NCI-H2196 treated with DMSO at 0.1 percent for 48 hours (cell line): ENCODE data around the gene ZIC1.

Experiments
- DNase-seq: peaks from one replicate; lab custom pipeline; 2025; ENCODE audit not compliant: unreplicated experiment; lab: John Stamatoyannopoulos, UW

The ZIC1 gene

DNA sequence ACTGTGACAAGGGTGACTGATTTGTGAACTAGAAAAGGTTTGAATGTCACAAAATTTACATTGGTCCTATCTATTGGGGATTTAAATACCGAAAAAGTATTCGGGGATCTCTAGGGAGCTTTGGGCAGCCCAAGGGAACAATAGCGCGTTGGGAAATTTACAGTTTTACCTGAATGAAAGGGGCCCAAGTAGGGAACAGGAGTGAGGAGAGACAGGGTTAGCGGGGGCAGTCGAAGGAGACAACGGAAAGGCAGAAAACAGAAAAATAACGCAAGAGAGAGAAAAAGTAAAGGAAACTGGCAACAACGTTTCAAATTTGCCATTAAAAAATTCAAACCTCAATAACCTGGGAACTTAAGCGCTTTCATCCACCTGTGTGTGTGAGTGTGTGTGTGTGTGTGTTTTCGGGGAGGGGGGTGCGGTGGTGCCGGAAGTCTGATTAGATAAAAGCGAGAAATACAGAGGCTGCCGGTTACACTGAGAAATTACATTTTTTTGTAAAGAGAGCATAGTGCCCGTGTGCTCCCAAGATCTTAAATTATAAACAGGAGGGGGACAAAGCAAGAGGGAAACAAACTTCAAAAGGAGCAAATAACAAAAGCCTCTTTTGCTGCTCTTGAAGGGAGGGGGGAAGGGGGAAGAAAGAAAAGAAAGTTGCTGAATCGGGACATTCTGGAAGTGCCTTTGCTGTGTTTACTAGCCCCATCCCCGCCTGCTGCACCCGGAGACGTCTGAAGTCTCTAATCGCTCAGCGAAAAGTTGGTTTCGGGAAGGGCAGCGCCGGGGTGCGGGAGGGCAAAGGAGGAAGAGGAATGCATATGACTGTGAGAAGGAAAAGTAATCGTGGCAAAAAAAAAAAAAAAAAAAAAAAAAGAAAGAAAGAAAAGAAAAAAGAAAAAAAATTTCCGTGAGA is 721 bp upstream of the ZIC1 start:
- DNase-seq = no peak

DNA sequence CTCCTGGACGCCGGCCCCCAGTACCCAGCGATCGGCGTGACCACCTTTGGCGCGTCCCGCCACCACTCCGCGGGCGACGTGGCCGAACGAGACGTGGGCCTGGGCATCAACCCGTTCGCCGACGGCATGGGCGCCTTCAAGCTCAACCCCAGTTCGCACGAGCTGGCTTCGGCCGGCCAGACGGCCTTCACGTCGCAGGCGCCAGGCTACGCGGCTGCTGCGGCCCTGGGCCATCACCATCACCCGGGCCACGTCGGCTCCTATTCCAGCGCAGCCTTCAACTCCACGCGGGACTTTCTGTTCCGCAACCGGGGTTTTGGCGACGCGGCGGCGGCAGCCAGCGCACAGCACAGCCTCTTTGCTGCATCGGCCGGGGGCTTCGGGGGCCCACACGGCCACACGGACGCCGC is 956 bp downstream of the ZIC1 start:
- no peak for DNase-seq

DNA sequence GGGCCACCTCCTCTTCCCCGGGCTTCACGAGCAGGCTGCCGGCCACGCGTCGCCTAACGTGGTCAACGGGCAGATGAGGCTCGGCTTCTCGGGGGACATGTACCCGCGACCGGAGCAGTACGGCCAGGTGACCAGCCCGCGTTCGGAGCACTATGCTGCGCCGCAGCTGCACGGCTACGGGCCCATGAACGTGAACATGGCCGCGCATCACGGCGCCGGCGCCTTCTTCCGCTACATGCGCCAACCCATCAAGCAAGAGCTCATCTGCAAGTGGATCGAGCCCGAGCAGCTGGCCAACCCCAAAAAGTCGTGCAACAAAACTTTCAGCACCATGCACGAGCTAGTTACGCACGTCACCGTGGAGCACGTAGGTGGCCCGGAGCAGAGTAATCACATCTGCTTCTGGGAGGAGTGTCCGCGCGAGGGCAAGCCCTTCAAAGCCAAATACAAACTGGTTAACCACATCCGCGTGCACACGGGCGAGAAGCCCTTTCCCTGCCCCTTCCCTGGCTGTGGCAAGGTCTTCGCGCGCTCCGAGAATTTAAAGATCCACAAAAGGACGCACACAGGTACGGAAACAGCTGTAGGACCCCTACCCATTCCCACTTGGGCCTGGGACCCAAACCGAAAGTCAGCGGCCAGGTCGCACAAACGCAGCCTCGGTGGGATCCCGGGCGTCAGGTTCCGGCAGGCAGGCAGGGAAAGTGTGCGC is 1.5 kb downstream of the ZIC1 start:
- no peak for DNase-seq

- no peak for DNase-seq
Observed at GRCh38 chr3:147411238-147411814, 2.2 kb downstream of the ZIC1 start.

DNA sequence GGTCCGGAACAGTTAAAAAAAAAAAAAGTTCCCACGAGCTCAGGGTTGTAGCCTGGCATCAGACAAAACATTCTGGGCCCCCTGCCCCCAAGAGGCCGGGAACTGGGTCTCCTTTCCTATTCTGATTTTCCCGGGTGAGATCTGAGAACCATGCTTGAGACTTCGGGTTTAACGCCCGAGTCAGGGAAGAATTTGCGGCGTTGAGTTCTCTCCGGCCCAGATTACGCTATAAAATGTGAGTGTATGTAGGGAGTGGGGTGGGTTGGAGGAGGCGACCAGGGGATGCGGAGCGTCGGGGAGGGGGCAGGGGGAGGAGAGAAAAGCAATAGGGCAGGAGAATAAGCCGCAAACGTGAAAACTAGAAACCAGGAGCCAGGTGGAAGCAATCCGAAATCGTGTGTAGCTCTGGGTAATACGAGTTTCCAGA is 2.7 kb downstream of the ZIC1 start:
- no peak for DNase-seq

DNA sequence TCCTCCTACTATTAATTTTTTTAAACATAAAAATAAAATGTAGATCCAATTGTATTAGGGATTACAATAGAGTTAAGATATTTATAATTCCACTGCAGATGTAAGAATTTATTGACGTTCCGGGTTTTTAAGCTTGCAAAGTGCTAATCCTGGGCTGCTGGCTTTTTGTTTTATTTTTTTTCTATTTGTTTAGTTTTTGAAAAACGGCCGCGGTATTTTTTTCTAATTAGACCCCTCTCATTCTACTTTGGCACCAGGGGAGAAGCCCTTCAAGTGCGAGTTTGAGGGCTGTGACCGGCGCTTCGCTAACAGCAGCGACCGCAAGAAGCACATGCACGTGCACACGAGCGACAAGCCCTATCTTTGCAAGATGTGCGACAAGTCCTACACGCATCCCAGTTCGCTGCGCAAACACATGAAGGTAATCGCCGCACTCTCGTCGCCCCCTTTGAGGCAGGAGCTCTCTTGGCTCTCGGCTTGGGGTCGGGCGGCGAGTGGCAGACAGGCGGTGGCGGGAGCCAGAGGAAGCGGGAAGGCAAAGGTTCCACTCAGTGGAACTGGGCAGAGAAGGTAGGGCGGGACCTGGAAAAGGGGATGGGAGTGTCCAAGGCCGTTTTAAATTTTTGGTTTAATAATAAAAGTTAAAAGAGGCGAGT is 3.2 kb downstream of the ZIC1 start:
- no peak for DNase-seq

GRCh38 chr3:147412917-147413685 is 3.9 kb downstream of the ZIC1 start:
- DNase-seq = no peak

- no peak for DNase-seq
Observed at GRCh38 chr3:147413686-147414389, 4.7 kb downstream of the ZIC1 start.

DNA sequence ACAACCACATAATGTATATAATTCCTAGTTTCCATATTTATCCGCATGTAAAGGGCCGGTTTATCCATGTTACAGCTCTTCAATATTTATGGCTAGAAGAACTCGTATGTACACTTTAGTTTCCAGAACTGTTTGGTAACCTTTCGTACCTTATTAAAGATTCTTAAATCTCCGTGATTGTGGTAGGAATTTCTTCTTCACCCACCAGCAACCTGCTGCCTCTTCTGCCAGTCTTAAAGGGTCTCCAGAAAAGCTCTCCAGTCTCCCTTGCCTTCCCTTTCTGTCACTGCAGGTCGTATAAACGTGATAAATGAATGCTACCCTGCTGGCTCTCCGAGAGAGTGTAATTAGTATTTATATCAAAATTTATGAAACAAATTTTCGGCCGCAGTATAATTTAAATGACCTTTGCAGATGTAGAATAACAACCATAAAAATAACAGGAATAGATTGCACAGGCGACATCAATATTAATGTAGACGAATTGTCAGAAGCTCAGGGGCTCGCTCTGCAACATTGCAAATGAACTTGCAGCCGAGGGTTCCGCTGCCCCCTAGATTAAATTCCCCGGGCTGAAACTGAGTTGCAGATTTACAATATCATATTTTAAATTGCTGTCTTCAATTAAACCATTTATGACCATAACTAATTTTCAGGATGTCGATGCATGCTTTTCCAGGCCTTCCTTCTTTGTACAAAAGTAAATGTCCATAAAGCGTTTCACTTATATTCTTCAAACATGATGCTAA is 5.4 kb downstream of the ZIC1 start:
- no peak for DNase-seq

- no peak for DNase-seq
Observed at GRCh38 chr3:147415286-147415685, 6.1 kb downstream of the ZIC1 start.

GRCh38 chr3:147415874-147416273 is 6.7 kb downstream of the ZIC1 start:
- no peak for DNase-seq

GRCh38 chr3:147416931-147417330 is 7.8 kb downstream of the ZIC1 start:
- no peak for DNase-seq

DNA sequence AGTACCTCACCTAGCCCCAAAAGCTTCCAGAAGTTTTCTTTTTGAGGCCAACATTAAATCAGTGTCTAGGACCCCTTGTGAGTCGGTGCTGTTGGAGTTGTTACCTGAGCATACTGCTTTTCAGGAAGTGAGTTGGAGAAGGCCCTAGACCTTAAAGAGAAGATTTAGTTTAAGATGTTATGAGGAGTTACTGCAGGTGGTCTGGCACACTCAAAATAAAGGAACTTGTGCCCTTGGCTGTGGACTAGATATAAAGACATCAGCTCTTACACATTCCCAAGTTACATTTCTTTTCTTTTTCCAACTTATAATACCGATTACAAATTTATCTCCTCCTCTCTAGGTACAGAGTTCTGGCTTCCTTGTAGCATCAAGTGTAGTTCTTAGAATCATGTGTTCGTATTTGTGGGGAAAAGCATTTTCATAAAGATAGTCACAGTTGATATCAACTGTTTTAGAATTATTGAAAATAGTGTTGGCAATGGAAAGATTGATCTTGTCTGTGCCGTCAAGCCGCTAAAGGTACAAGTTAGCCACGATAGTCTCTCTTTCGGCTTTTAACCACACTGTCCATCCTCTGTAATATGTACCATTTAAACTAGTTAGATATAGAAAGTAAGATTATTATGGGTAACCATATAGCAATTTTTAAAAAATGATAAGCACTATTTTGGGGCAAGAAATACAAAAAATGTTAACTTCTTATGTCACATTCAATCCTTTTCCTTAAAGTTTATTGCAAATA is 8.6 kb downstream of the ZIC1 start:
- no peak for DNase-seq

DNA sequence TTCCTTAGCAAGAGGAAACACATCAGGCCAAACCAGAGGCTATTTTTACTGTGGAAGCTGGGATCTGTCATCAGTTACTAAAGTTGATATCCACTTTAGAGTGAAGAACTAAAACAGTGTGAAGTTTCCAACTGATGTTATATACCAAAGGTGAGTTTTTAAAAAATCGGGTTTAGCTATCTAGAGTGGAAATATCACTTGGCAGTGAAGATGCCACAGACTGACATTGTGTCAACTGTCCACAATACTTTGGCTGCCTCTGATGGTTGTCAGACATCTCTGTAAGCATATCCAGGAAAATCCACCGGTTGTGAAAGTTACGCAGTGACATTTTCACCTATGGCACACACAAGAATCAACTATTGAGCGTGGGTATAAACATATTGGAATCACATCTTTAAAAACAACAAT is 9.2 kb downstream of the ZIC1 start:
- no peak for DNase-seq

DNA sequence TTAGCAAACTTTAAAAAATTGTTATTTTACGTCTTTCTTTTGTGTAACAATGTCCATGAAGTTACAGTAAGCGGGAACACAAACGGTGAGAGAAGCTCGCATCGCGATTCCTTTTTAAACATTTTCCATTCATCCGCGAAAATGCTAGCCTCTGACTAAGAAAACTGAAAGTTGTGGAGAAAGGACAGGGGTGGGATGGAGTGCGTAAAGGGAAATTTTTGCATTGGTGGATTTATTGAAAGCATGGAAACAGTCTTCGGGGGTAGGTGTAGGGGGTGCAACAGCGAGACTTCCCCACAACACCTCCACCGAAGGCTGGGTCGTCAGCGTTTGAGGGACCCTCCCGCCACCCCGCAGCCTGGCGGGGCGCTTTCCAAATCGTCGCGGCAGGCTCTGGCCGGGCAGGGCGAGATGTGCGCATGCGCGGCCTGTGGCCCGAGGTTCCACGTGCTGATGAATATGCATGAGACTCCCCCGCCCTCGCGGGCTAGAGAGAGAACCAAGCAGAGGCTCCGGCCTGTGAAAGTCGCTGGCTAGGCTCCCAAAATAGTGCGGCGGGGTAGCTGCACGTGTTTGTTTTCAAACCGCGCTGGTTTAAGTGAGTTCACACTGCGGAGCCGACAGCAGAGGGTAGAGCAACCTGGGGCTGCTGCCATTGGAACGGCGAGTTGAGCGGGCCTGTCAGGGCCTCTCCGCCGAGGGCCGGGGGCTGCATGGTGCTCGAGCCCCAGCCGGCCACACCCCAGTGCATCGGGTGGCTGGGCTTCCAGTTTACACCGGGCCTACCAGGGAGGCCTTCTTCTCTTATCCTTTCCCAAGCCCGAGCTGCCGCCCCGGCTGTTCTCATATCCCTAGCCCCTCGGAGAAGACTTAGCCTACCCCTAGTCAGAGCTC is 9.9 kb downstream of the ZIC1 start:
- no peak for DNase-seq

- no peak for DNase-seq
Observed at GRCh38 chr3:147419781-147420224, 10.6 kb downstream of the ZIC1 start.

DNA sequence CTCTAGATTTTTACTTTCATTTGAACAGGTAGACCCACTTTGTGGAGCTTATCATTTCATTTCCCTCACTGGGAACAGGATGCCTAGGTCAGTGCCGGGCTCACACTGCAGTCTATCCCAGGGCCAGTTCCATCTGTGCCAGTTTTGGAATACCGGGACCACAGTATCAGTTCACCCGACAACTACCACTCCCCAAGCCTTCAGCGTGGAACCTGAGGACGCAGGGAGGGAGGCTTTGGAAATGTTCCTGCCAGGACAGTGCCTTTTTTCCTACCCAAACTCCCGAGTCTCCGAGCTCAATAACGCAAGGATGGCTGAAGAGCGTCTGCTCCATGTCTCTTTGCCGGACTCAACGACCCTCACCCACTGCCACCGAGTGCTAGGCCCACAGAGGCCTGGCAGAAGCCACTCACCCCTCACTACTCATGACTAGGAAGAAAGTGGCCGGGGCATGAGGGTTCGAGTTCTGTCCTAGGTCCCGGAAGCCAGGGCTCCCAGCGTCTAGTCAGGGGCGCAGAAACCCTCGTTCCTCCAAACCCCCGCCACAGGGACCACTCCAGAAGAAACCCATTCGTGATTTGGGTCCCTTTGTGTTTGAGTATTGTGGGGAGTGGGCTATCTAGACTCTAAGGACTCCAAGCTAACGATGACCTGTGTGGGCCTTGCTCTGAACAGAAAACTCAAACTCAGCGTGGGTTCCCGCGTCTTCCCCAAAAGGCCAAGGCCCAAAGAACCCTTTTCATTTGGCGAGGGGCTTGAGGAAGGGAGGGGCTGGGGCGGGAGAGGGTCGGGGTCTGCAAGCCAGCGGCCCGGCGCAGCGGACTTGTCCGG is 11.4 kb downstream of the ZIC1 start:
- DNase-seq = no peak
